Right renal pelvis (tissue), 4 donors: ENCODE results near the gene AIFM3. TPM values are rescaled to one million over a fixed set of nuclear protein-coding genes. Genes with fewer than 3 reads are reported as not detected.
"Not testable (repeated sequence)": the region's sequence is repeated elsewhere in the genome, so short reads cannot be mapped to it uniquely, and the experiment has no call there.

Source experiments
- DNase-seq, 4 donors: peaks; one replicate each; pipeline ENCODE4 v3.0.0-alpha.2; 2013; ENCODE audit warnings: low read depth in 4 of 4, low spot score in 3 of 4, missing footprints in 1 of 4
- polyA plus RNA-seq, 4 donors: library from polyadenylated mRNA; unstranded; fragments of 120-200 nt; gene quantifications; one replicate each; pipeline ENCODE4 v1.2.1, GENCODE V29; 2013; ENCODE audit not compliant: insufficient read length in 4 of 4

Gene AIFM3
- polyA plus RNA-seq, 4 donors, result 0.93 to 1.3 (median 1.1) TPM

DNA sequence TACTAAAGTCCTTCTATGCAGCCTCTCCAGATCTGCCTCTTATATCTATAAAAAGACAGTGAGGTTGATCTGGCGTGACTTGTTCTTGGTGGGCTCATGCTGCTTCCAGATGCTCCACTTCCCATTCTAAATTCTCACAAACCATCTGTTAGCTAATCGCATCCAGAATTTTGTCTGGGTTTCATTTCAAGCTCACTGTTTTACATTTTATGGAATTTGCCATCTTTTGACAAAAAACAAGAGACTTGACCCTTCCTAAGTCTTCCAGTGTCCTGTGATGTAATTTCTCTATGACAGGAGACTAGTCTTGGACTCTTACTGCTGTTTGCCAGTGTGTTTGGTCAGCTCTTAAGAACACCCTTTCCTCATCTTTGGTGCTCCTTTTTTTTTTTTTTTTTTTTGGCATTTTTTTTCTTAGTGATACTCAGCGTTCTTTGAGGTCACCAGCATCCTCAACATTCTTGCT, 26.8 kb upstream of the AIFM3 start:
- DNase-seq, result no peak

DNA sequence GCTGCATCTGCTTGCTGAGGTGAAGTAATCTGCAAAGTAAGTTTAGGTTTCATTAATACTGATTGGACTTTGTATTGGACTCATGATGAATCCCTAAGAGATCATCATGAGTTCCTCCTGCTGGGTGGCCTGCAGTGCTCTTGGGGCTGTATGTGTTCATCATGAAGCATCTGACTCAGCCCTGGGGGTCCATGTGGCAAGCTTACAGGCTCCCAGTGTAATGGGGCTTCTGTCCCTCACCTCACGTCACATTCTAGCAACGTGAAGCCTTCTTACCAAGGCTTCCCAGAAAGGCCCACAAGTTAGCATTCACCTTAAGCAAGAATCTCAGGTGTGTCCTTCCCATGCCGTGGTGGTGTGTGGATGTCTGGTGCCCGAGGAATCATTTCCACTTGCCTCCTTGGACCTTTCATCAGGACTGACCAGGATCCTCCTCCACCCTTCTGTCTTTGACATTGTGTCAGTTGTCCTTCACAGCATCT, 26.1 kb upstream of the AIFM3 start:
- no peak for DNase-seq

- not testable (repeated sequence) for DNase-seq
These were observed 24.7 kb upstream of the AIFM3 start for GRCh38 chr22:20942203-20942902.

GRCh38 chr22:20943104-20943933, 23.7 kb upstream of the AIFM3 start:
- no peak for DNase-seq

DNA sequence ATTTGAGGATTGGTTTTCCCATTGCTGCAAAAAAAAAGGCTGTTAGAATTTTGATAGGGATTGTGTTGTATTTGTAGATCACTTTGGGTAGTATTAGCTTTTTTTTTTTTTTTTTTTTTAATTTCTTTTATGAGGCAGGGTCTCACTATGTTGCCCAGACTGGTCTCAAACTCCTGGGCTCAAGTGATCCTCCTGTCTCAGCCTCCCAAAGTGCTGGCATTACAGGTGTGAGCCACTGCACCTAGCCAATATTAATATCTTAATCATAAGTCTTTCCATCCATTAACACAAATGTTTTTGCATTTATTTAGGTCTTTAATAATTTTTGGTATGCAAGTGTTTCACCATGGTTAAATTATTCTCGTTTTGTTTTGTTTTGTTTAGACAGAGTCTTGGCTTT, 23.0 kb upstream of the AIFM3 start:
- no peak for DNase-seq

DNA sequence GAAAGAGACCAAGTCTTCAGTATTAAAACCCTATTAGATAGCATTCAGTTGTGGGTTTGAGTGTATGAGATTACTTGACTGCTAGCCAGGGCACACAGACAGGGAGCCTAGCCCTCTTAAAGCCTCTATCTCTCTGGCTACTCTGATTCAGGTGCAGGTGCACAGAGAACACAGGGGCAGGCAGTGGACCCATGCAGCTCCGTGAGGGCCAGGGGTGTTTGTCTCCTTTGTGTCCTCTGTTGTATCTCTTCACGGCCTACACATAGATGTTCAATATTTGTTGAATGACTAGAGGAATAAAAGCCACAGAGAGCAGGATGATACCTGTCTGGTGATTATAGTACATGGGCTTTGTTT, 21.5 kb upstream of the AIFM3 start:
- DNase-seq, result no peak

DNA sequence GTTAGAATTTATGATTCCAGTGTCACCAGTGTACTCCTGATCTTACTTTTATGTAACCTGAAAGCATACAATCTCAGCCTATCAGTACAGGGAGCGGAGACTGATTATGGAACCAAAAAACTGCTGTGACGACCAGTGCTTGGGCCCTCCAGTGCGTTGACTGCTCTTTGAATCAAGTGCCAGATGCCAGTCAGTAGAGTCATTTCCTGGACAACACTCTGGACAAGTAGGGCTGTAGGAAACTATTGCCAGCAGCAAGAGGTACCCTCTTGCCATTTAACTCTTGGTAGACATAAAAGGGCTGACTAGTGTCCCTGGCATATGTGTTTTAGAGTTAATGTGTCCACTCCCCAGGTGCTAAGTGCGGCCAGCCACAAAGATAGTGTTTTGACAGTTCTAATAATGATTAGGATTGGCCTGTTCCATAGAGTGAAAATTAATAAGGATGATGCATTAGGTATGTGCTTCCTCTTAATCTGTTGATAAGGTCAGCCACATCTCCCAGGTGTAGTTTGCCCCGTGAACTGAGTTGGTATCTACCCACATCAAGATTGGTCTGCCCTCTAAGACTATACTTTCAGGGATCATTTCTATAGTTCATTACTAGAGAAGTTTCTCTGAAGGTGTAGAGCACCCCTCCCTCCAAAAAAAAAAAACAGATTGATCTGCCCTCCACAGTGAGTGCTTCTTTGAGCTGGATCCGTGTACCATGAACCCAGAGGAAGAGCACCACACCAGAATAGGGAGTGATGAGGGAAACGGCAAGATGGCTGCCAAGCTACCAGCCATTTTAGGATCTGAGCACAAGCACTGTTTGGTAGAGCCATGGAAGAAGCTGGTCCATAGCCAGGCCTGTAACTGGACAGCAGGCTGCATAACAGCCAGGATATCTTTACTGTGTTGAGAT, 20.7 kb upstream of the AIFM3 start:
- no peak for DNase-seq

- DNase-seq, result no peak
These were observed 20.1 kb upstream of the AIFM3 start for GRCh38 chr22:20946991-20947390.

DNA sequence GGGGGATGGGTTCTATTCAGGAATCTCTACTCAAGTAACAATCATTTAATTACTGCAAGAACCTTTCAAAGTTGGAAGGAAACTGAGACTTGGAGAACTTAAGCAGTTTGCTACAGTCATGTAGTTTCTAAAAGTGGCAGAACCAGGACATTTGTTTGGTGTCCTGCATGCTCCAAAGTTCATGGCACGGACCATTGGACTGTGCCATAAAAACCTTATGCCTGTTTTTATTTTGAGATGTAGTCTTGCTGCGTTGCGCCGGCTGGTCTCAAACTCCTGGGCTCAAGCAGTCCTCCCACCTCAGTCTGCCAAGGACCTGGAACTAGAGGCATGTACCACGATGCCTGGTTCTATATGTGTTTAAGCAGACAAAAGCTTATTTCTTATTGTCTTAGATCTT, 18.6 kb upstream of the AIFM3 start:
- DNase-seq, result no peak

- no peak for DNase-seq
These were observed 18.1 kb upstream of the AIFM3 start for GRCh38 chr22:20948989-20949388.

DNA sequence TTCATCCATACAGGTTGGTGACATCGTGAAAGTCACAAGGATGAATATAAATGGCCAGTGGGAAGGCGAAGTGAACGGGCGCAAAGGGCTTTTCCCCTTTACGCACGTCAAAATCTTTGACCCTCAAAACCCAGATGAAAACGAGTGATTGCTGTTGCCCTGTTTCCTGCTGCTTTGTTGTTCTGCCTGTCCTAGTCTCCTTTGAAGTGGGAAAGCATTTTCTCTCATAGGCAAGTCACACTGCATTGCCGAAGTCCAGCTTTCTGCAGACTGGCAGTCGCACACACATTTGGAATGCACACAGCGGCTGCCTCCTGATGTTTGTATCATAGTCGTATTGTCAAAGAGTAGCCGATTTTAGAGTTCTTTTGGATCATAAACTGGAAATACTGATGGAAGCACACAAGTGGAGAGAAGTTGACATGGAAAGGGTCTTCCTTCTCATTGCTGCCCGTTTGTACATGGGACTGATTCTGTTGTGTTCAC, 17.3 kb upstream of the AIFM3 start:
- DNase-seq, result no peak

DNA sequence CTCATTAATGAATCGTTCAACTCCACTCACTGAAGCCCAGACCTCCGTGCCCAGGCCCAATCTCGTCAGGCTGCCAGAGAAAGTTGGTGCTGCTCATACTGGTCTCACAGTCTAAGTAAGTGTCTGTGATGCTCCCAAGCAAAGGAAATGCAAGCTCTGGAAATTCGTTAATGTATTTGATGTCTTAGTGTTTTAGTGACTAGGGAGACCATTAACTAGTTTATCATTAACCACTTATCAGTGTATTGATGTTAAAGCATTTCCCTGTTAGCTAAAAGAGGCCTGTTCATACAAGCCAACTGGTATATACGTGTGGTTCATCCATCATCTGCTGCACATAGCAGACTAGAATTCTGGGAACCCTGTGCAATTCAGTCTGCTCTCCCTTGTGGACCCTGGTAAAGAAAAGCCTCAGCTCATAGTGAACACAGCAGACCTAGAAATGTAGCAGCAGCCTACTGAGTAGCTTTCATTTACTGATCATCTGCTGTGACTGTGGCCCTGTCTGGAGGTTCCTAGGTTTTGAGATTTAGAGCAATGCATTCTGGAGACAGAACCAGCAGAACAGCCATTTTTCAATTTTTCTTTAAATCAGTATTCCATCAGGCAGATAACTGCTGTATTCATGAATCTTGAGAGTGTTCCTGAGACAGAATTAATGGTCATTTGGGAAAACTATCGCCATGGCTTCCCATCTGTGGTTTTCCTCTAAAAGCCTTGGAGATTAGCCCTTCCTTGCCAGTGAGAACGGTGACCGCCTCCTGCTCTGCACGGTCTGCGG, 15.7 kb upstream of the AIFM3 start:
- no peak for DNase-seq

DNA sequence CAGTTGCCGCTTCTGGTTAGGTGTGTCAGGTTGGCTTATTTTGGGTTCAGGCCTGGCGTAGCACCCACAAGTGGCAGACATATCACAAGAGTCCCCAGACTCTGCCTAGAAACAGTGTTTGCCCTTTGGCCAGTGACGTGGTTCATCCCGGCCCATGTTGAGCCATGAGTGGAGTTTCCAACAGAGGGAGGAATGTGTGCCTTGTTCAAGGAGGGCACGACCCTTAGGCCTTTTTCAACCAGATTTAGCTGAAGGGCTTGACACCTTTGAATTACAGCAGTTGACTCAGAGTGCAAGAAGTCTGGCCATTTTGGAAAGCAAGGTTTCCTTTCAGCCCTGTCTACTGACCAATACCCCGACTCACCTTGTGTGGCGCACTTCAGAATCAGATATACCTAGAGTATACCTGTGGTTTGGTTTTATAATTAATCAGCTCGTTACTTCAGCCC, 15.1 kb upstream of the AIFM3 start:
- no peak for DNase-seq

DNA sequence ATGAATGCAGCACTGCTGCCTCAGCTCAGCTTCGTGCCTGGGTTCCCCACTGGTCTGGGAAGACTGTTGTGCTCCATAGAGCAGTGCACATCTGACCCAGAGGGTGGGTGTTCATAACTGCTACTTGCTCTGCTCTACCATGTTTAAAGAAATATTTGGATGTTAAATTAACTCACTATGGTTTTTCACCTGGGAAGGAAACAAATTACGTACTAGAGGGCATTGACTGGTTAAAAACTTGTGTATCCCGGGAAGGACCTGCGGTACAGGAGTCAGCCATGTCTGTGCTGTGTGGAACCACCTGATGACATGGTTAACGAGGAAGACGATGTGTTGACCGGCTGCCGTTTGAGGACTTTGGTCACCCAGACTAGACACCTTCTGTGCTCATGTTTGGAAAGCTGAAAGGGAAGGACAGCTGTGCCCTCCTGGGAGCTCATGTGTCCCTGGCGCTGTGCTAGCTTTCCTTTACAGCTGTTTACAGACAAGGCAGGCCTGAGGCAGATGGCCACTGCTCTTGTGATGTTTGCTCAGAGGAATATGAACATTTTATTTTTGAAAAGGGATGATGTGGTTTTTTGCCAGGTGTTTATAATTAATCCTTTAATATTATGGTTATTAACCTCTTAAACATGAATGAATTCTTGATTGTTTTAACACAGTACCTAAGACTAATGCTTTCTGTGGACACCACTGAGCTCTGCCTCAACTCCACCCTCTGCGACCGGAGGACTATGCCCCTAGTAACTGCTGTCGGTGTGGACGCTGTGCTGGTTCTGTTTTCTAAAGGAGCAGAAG, 14.3 kb upstream of the AIFM3 start:
- no peak for DNase-seq

GRCh38 chr22:20953342-20953608, 13.8 kb upstream of the AIFM3 start:
- no peak for DNase-seq

DNA sequence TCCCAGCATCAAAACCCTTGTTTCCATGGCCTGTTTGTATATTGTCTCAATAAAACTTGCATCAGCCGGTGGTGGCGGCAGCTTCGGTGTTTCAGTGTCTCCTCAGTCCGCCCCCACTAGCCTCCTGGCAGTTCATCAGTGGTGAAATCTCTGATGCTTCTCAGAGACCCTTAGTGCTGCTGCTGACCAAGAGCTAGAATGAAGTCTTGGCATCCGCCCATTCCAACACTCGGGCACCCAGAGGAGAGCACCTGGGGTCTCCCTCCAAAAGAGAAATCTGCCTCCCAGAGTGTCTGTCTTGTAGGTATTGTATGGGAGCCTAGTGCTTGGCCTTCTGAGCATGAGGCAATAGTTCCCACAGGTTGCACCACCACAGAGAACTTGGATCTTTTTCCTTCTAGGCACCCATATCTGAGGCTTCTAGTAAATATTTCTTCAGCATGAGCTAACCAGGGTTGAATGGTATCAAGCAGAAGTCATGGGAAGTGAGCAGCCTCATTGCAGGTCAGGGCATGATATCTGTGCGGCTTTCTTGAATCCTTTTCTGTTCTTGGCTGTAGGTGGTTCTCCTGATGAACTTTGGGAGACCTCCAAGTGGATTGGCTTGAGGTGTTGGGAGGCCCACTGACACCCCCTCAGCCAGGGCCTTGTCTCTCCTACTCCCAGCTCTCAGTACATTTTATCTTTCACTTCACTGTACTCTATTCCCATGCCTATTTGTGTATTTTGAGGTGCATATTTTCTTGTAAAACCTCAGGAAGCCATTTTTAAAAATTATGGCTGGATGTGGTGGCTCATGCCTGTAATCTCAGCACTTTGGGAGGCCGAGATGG, 13.2 kb upstream of the AIFM3 start:
- DNase-seq, result no peak

GRCh38 chr22:20955548-20955947, 11.5 kb upstream of the AIFM3 start:
- DNase-seq, result no peak

- DNase-seq, result no peak
These were observed 10.6 kb upstream of the AIFM3 start for GRCh38 chr22:20956258-20957101.
